Hematopoietic multipotent progenitor cell treated with erythropoietin and hydrocortisone succinate and interleukin-3 and kit ligand, for 6 days (in vitro differentiated cells): ENCODE results near the gene LMAN2.
"Not testable (repeated sequence)": the region's sequence is repeated elsewhere in the genome, so short reads cannot be mapped to it uniquely, and the experiment has no call there.

ENCODE experiments used
- DNase-seq: peaks from one replicate; pipeline ENCODE4 v3.0.0-alpha.2; 2015

The LMAN2 gene

DNA sequence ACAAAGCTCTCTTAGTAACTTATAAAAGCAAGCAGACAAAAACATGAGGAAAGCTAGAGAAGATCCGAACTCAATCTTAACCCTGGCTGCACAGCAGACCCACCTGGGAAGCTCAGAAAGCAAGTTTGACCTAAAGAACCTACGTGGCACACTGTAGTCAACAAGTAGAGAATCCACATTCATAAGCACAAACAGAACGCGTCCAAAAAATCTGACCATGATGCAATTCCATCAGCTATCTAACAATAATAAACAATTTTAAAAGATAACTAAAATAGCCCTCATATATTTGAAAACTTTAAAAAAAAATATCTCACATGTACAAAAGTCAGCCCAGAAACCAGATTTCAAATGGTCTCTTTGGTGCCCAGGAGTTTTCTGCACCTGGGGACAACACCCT, 4.6 kb downstream of the LMAN2 start:
- DNase-seq = no peak

DNA sequence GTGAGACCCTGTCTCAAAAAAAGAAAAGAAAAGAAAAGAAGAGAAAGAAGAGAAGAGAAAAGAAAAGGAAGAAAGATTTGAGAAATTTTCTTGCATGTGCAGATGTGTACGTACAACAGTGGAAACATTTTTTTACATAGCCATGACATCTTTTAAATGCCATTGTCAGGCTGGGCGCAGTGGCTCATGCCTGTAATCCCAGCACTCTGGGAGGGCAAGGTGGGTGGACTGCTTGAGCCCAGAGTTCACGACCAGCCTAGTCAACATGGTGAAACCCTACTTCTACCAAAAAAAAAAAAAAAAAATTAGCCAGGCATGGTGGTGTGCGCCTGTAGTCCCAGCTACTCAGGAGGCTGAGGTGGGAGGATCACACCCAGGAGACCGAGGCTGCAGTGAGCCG, 6.6 kb downstream of the LMAN2 start:
- DNase-seq = no peak

DNA sequence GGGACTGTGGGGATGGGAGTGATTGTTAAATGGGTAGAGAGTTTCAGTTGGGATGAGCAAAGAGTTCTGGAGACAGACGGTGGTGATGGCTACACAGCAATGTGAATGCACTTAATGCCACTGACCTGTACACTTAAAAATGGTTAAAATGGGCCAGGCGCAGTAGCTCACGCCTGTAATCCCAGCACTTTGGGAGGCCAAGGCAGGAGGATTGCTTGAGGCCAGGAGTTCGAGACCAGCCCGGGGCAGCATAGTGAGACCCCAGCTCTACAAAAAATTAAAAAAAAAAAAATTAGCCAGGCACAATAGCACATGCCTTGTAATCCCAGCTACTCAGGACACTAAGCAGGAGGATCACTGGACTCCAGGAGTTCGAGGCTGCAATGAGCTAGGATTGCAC, 7.7 kb downstream of the LMAN2 start:
- no peak for DNase-seq

DNA sequence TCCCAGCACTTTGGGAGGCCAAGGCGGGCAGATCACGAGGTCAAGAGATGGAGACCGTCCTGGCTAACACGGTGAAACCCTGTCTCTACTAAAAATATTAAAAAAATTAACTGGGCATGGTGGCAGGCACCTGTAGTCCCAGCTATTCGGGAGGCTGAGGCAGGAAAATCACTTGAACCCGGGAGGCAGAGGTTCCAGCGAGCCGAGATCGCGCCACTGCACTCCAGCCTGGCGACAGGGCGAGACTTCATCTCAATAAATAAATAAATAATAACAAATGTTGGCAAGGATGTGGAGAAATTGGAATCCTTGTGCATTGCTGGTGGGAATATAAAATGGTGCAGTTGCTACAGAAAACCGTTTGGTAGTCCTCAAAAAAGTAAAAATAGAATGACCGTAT, 8.5 kb downstream of the LMAN2 start:
- not testable (repeated sequence) for DNase-seq

DNA sequence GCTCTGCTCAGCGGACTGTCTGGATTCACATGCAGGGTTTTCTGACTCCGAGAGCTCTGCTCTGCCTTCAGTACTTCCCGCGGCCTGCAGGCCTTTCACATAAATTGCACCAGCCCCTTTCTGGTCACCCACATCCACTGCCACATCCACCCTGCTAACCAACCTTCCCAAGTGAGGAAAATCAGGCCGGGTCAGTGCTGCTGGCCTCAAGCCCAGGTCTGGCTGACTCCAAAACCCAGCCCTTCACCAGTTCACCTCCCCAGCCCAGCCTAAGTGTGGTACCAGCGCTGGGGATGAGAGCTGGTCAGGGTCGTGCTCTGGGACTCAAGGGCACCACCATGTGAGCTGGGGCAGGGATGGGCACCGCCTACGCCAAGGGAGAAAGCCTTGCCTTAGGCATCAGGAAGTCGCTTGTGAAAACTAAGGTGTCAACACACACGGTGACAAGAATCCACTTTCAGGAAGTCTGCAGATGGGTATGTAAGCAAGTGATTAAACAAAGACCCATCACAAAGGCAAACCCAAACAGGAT, 12.3 kb downstream of the LMAN2 start:
- no peak for DNase-seq

DNA sequence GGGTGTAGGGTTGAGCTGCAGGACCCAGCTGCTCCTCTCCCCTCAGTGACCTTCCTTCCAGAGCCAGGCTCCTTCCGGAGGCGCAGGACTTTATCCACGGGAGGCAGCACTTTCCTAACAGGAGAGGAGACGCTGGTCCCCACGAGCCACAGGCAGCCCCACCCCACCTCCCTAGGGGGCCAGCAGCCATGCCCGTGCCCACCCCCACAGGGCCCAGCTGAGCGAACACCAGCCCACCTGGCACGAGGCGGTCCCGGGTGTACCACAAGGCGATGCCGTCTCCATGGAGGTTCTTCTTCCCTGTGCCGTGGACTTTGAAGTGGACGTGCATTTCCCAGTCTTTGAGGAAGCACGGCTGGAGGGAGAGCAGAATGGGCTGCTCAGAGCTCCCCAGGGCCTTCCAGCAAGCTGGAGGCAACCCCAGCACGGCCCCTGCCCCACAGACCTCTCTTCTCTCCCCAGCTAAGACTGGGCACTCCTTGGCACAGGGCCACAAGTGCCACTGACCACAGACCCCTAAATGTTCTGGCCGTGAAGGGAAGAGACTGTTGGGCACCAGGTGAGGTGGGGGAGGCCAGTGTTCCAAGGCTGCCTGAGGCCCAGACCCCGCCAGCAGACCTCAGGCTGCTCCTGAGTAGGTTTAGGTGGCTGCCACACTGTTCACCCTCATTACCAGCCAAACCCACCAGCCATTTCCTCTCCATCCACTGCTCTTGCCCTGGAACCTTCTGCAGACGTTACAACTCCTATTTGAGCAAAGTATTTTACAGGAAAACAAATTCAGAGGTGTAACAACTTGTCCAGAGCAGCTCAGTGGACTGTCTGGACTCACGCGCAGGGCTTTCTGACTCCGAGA, 13.0 kb downstream of the LMAN2 start:
- no peak for DNase-seq

DNA sequence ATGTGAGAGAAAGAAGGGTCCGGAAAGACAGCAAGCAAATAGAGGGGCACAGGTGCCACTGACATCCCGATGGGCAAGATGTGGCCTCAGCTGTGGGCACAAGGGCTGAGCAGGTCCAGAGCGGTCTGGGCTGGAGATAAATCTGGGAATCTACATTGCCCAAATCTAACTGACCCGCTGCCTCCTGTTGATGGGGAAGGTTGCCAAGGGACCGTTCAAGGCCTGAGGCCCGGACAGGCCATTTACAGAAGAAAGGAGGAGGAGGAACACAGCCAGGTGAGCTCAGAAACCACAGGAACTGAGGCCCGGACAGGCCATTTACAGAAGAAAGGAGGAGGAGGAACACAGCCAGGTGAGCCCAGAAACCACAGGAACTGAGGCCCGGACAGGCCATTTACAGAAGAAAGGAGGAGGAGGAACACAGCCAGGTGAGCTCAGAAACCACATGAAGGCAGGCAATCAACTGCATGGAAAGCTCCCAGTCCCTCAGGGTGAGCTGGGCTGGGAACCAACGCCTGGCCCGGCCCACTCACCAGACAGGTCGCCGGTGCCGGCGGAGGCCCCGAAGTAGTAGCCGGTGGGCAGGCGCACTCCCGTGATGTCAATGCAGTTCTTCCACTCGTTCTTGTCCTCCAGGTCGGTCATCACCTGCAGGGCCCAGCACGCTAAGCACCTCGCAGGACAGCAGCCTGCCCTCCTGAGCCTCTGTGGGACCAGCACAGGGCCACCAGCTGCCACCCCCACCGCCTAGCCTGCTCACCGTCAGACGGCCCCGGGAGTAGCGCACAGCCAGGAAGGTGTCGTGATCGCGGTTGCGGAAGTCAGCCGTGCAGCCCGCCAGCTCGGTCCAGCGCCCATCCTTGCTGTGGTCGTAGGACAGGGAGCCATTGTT, 14.6 kb downstream of the LMAN2 start:
- DNase-seq = no peak

DNA sequence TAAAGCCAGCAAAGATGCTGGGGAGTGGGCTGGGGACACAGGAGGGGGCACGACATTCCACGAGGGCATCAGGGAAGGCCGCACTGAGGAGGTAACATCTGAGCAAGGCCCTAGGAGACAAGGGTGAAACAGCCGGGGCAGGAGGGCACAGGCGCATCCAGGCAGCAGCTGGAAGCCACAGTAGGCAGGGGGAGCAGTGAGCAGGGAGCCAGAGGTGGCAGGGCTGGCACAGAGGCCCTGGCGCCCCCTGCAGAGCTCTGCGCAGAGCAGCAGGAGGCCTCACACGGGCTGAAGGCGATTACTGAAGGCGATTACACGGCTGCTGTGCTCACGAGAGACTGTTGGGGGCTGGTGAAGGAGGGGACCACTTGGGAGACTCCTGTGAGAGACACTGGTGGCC, 15.4 kb downstream of the LMAN2 start:
- peak; percentile 89 for DNase-seq

DNA sequence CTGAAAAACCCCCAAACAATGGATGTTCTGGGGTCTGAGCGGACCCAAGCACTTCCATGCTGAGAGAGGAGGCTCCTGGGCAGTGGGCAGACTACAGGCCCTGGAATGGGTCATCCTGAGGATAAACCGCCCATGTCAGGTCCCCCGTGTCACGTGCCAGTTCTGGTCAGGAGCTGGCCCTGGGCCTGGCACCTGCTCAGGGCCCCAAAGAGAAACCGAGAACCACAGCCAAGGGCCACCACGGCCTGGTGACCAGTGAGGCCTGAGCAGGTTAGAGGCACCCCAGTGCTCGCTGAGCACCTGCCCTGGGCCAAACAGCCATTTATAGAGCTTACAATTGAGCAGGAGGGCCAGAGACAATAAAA, 15.8 kb downstream of the LMAN2 start:
- DNase-seq = no peak

DNA sequence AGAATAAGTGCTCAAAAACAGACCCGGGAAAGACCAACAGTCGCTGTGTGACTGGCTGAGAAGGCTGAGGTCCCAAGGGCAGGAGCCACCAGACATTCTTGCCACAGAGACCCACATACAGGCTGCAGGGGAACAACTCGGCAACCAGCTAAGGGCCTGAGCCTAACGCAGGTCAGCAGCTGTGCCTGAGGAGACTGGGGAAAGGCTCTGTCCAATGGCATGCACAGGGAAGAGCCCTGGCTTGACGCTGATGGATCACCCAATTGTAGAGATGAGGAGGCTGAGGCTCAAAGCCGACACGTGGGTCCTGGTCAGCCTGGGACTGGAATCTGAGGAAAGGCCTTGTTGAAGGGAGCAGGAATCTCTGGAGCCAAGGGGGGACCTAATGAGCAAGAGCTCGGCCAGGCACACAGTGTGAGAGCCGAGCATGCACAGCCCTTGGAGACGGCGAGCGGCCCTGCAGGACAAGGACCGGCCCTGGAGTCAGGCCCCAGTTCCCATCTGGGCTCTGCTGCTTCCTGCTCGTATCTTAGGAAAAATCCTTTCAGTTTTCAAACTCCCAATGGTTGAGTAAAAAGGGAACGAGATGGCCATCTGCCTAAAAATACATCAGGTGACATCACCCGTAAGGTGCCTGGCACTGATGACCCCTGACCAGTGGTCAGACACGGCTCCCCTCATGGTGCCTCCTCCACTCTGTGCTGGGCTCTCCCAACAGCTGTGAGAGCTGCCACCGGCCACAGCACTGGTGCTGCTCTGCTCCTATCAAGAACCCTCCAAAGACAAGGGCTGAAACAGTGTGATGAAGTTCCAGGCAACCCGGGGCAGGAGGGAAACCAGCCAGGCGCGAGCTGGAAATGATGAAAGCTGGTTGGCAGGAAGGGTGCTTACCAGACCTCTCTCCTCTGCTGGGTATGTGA, 16.4 kb downstream of the LMAN2 start:
- DNase-seq = no peak

DNA sequence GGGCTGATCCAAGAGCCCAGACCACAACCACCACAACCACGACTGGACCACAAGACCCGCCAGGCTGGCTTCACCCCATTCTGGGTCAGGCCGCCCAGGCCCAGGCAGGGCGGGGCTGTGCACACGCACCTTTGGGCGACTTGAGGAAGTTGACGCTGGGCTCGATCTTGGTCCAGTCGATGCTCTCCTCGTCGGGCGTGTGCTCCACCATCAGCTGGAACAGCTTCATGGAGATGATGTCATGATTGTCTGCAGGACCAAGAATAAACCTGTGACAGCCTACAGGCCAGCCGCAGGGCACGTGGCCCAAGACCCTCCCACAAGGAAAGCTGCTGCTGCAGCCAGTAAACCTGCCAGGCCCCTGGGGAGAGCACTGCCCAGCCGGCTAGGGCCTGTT, 17.3 kb downstream of the LMAN2 start:
- DNase-seq = no peak

DNA sequence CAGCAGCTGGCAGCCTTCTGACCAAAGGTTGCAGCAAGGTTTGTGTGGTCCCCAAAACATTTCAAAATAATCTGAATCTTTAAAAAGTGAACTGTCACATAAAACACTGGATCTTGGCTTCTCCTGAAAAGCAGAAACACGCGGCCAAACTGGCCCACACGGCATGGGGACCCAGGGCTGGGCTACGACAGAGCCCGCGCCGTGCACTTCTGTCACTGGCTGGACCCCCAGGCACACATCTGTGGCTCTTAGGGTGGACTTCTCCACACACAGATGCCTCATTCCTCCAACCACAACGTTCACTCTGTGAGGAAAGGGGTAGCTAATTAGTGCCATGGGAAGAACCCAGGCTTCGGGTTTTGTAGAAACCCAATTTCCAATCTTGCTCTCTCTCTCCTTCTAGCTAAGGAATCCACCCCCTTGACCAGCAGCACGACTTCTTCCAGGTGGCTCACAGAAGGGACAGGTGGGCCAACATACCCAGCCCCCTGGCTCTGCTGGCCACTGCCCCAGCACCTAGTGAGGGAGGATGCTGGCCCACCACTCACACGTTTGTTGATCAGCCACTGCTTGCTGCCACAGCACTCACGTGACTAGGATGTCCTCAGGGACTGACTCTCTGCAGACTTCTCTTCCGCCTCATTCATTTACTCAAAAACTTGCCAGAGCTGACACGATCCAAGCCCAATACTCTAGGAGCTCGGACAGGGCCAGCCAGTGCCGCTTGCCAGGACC, 17.9 kb downstream of the LMAN2 start:
- no peak for DNase-seq

DNA sequence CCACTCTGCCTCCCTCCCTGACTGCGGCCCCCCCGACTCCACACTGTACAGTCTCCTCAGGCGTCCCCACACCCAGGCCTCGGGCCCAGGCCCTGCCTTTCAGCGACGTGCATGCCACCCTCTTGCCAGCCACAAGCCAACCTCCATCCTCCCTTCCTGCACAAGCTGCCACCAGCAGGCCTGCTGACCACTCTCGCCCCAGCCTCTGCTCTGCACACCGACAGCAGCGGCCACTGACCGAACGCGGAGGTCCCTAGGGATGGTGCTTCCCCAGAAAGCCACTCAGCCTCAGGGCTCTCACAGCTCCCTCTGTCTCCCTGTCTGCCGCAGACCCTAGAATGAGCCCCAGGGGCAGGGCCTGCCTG, 18.6 kb downstream of the LMAN2 start:
- DNase-seq = no peak

DNA sequence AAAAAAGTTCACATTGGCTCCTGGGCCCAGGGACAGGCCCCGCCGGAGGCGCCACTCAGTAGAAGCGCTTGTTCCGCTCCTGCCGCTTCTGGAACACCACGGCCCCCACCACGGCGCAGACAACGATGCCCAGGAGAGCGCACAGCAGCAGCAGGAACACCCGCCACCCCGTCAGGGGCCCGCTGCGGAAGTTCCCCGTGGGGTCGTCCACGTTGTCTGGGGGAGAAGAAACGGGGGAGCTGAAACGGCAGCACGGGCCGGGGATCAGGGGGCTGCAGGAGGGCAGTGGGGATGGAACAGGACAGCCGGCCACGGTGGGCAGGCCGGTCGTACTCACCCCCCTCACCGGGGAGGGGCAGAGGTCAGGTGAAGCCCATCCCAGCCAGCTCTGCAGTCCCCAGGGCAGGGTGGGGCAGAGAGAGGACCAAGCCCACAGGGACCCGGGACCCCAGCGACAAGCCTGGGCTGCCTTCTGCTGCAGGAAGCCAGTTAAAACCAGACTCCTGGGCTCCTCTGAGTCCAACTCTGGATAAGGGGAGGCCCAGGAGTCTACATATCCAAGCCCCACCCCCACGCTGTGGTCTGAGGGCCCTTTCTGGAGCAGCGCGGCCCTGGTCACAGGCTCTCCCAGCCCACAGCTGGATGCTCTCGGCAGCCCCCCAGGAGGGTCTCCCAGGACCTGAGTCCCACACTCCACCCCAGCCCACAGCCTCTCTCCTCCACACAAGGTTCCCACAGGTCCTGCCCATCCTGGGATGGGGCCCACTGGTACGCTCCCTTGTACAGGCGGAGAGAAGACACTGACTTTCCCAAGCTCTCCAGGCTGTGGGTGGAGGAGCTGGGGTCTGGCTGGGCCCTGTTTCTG, 19.2 kb downstream of the LMAN2 start:
- DNase-seq = no peak

DNA sequence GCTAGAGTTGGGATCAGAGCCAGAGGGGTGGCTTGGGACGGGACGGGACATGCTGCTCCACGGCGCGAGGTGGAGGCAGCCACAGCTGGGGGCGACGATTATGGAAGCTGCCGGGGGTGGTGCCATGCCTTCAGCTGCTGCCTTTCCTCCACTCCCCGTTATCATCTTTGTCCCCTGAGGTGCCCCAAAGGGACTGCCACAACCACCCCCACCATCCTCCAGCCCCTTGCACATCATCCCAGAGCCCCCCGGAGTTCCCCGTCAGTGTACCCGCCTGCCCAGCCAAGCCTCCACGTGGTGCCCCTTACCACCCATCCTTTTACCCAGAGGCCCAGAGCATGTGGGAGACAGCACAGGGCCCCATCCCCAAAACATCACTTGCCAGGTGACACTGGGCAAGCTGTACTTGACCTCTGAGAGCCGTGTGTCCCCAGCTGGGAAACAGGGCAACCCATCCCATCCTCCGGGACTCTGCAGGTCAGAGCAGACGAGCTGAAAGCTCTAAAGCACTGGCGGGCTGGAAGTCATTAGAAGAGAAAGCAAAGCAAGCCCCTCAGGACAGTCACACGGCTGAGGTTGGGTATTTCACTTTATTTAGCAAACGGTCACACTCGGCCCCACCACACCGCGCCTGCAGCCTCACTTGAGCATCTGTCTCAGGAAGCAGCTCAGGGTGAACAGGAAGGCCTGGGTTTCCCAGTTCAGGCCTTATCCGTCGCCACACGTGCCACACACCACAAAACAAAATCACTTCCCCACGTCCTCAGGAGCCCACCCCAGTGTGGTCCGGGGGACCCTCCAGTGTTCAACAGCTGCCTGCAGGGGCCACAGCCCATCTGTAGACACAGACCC, 20.3 kb downstream of the LMAN2 start:
- DNase-seq = peak; percentile 47

DNA sequence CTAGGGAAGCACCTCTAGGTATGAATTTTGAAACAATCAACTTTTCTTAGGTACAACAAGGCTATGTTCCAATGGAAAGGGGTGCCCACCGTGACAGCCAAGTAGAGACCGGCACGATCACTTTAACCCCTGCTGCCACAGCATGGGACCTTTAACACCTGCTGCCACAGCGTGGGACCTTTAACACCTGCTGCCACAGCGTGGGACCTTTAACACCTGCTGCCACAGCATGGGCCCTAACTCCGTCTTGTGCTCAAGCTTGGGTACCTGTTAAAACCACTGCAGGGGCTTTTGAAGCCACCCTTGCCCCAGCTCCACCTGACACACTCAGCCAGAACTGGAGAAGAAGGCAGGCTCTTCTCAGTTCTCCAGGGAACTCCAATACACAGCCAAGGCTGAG, 21.6 kb downstream of the LMAN2 start:
- DNase-seq = no peak

DNA sequence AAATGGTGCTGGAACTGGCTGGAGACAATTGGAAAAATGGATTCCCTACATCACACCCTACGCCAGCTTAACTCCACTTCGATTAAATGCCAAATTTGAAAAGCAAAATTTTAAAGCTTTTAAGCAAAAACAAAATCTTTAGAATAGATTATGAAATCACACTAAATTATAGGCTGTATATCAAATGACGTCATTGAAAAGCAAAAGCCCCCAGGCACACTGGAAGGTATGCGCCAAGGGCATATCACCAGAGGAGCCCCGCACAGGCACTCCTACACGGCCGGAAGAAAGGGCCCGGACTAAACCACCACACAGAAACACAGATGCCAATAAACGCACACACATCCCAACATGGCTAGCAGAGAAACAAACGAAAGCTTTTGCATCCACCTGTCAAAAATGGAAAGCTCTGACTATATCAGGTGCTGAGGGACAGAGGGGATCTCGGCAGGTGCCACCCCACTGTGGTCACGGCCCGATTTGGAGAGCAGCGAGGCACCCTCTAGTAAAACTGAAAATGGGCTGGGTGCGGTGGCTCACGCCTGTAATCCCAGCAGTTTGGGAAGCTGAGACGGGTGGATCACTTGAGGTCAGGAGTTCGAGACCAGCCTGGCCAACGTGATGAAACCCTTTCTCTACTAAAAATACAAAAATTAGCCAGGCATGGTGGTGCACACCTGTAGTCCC, 22.8 kb downstream of the LMAN2 start:
- DNase-seq = no peak

DNA sequence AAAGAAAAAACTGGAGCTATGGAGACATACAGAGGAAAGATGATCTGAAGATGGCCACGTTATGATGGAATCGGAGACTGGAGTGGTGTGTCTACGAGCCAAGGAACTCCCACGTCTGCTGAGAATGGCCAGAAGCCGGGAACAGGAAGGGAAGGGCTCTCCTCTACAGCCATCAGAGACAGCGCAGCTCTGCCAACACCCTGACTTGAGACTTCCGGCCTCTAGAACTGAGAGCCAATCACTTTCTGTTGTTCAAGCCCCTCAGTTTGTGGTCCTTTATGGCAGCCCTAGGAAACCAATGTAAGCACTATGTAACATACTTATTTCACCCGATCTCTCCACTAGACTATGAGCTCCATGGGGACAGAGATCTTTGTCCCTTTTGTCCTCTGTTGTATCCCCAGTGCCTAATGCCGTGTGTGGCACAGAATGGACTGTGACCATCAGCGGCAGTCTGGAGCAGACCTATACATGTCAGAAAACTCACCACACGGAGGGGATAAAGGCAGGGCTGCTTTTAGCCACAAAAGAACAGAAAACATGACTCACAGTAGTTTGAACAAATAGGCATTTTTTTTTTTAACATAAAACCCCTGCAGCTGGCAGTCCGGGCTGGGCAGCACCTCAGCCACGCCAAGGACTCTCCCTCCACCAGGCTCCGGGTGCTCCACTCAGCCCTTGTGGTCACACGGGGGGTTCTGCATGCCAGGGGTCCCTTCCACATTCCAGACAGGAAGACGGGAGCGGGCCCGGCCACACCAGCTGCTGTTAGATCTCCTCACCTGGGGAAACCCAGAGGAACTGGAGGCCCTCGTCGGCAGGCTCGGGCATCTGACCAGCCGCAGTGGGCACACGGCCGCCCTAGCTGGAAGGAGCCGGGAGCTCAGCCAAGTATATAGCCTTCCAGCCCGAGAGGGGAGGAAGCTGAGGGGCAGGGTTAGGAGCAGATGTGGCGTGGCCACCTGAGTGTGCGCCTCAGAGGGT, 23.6 kb downstream of the LMAN2 start:
- peak; percentile 60 for DNase-seq
